Activated T-cell treated with anti-CD3 and anti-CD28 coated beads, Interleukin-2, amount 50 U/mL, for 72 hours (primary cell): ENCODE measurements around the gene NR2F1. TPM values are rescaled to one million over a fixed set of nuclear protein-coding genes. Genes with fewer than 3 reads are reported as not detected.

Source experiments
- ATAC-seq, 2 donors: fragments of 150-1000 bp; cut with Tn5 transposase; replicated peaks in 1 of 2; 2 replicates each; pipeline ENCODE4 v1.10.0; 2021; ENCODE audit warnings: moderate library complexity in 2 of 2, mild to moderate bottlenecking in 1 of 2
- DNase-seq, 2 donors: peaks; one replicate each; pipeline ENCODE4 v3.0.0; 2021 to 2022; ENCODE audit warnings: mixed read lengths in 1 of 2
- H3K27ac Mint-ChIP-seq: one replicate; pipeline ENCODE4 v1.8.0; 2022; ENCODE audit warnings: mild to moderate bottlenecking, moderate library complexity, mixed read lengths
- H3K27me3 Mint-ChIP-seq: one replicate; pipeline ENCODE4 v1.8.0; 2022; ENCODE audit warnings: low read depth, mixed read lengths
- H3K36me3 Mint-ChIP-seq, 2 donors: one replicate each; pipeline ENCODE4 v1.8.0; 2022; ENCODE audit warnings: mixed read lengths in 2 of 2, mild to moderate bottlenecking in 1 of 2; ENCODE audit not compliant: insufficient read depth in 2 of 2
- H3K4me1 Mint-ChIP-seq: one replicate; pipeline ENCODE4 v1.8.0; 2022; ENCODE audit warnings: low read depth, mixed read lengths
- H3K4me3 Mint-ChIP-seq, 2 donors: one replicate each; pipeline ENCODE4 v1.8.0; 2022; ENCODE audit warnings: mild to moderate bottlenecking in 2 of 2, mixed read lengths in 2 of 2, moderate library complexity in 2 of 2
- H3K9me3 Mint-ChIP-seq, 2 donors: one replicate each; pipeline ENCODE4 v1.8.0; 2022; ENCODE audit warnings: mixed read lengths in 2 of 2
- total RNA-seq, 2 donors: library from RNA; stranded (reverse); gene quantifications; one replicate each; pipeline ENCODE4 v1.2.3, GENCODE V29; 2022

Gene NR2F1
- total RNA-seq, 2 donors from 2014 or later, result not detected

- H3K4me1 Mint-ChIP-seq, result peaks cover 19% of the 10 kb centered on the region
- H3K9me3 Mint-ChIP-seq, result no peaks in the 10 kb centered on the region
- H3K27ac Mint-ChIP-seq, result no peak overlapping the region
- peaks cover 2 to 4% of the 10 kb centered on the region in 2 donors for H3K36me3 Mint-ChIP-seq
- no peak overlapping the region for H3K4me3 Mint-ChIP-seq
- ATAC-seq (no peak), DNase-seq (no peak)
- H3K27me3 Mint-ChIP-seq, result peaks cover 41% of the 10 kb centered on the region
Measured at GRCh38 chr5:93582167-93582462, 907 bp upstream of the NR2F1 start.

GRCh38 chr5:93583439-93583767 lies 381 bp downstream of the NR2F1 start:
- ATAC-seq (no peak), DNase-seq (no peak)
- Mint-ChIP-seq H3K4me3 (no peak overlapping the region), H3K9me3 (no peaks in the 10 kb centered on the region), H3K27me3 (peaks cover 39% of the 10 kb centered on the region), H3K36me3 (peaks cover 4% of the 10 kb centered on the region in 2 donors), H3K4me1 (peaks cover 28% of the 10 kb centered on the region), H3K27ac (peak overlapping the region; percentile 79)

- H3K36me3 Mint-ChIP-seq, result peaks cover 4 to 8% of the 10 kb centered on the region in 2 donors
- peaks cover 33% of the 10 kb centered on the region for H3K4me1 Mint-ChIP-seq
- peak overlapping the region; percentile 37 to 55 for H3K4me3 Mint-ChIP-seq
- peaks cover 0 to 1% of the 10 kb centered on the region in 2 donors for H3K9me3 Mint-ChIP-seq
- peaks cover 41% of the 10 kb centered on the region for H3K27me3 Mint-ChIP-seq
- ATAC-seq, result peak; percentile 38 to 51
- peak overlapping the region; percentile 79 for H3K27ac Mint-ChIP-seq
- no peak for DNase-seq
Measured at GRCh38 chr5:93583768-93584595, 960 bp downstream of the NR2F1 start.

GRCh38 chr5:93584596-93585040 lies 1.6 kb downstream of the NR2F1 start:
- ATAC-seq (no peak), DNase-seq (no peak)
- peaks cover 33% of the 10 kb centered on the region for H3K4me1 Mint-ChIP-seq
- peaks cover 4 to 9% of the 10 kb centered on the region in 2 donors for H3K36me3 Mint-ChIP-seq
- no peak overlapping the region for H3K27ac Mint-ChIP-seq
- H3K9me3 Mint-ChIP-seq, result peaks cover 0 to 1% of the 10 kb centered on the region in 2 donors
- H3K27me3 Mint-ChIP-seq, result peaks cover 47% of the 10 kb centered on the region
- peak overlapping the region; percentile 37 to 55 for H3K4me3 Mint-ChIP-seq

- Mint-ChIP-seq H3K4me1 (peaks cover 32% of the 10 kb centered on the region), H3K9me3 (peaks cover 0 to 1% of the 10 kb centered on the region in 2 donors), H3K27me3 (peaks cover 52% of the 10 kb centered on the region), H3K36me3 (peaks cover 4 to 9% of the 10 kb centered on the region in 2 donors), H3K27ac (no peak overlapping the region), H3K4me3 (peak overlapping the region; percentile 77 to 89)
- no peak for DNase-seq
- no peak for ATAC-seq
Measured at GRCh38 chr5:93585041-93585766, 2.2 kb downstream of the NR2F1 start.

- no peak for DNase-seq
Measured at GRCh38 chr5:93585767-93586385, 2.9 kb downstream of the NR2F1 start.

GRCh38 chr5:93586736-93587596 lies 3.9 kb downstream of the NR2F1 start:
- peaks cover 0 to 1% of the 10 kb centered on the region in 2 donors for H3K9me3 Mint-ChIP-seq
- no peak overlapping the region for H3K27ac Mint-ChIP-seq
- H3K4me1 Mint-ChIP-seq, result peaks cover 25% of the 10 kb centered on the region
- ATAC-seq (no peak), DNase-seq (no peak)
- peaks cover 58% of the 10 kb centered on the region for H3K27me3 Mint-ChIP-seq
- peaks cover 4 to 7% of the 10 kb centered on the region in 2 donors for H3K36me3 Mint-ChIP-seq
- H3K4me3 Mint-ChIP-seq, result peak overlapping the region; percentile 59 to 76

More at GRCh38 chr5:93585767-93586385, 2.9 kb downstream of the NR2F1 start:
- H3K36me3 Mint-ChIP-seq, result peaks cover 4 to 7% of the 10 kb centered on the region in 2 donors
- H3K4me3 Mint-ChIP-seq, result peak overlapping the region; percentile 77 to 89
- H3K27ac Mint-ChIP-seq, result no peak overlapping the region
- ATAC-seq, result no peak
- H3K27me3 Mint-ChIP-seq, result peaks cover 51% of the 10 kb centered on the region
- peaks cover 26% of the 10 kb centered on the region for H3K4me1 Mint-ChIP-seq
- H3K9me3 Mint-ChIP-seq, result peaks cover 0 to 1% of the 10 kb centered on the region in 2 donors

- no peak for DNase-seq
Measured at GRCh38 chr5:93587597-93588351, 4.8 kb downstream of the NR2F1 start.

GRCh38 chr5:93588352-93589151 lies 5.5 kb downstream of the NR2F1 start:
- peaks cover 33% of the 10 kb centered on the region for H3K4me1 Mint-ChIP-seq

More at GRCh38 chr5:93587597-93588351, 4.8 kb downstream of the NR2F1 start:
- ATAC-seq, result no peak
- H3K4me3 Mint-ChIP-seq, result peak overlapping the region; percentile 59 to 76
- H3K4me1 Mint-ChIP-seq, result peaks cover 25% of the 10 kb centered on the region
- H3K27me3 Mint-ChIP-seq, result peaks cover 66% of the 10 kb centered on the region
- H3K36me3 Mint-ChIP-seq, result peaks cover 4 to 7% of the 10 kb centered on the region in 2 donors
- H3K27ac Mint-ChIP-seq, result peak overlapping the region; percentile 74
- H3K9me3 Mint-ChIP-seq, result peaks cover 0 to 1% of the 10 kb centered on the region in 2 donors

GRCh38 chr5:93589152-93589828 lies 6.3 kb downstream of the NR2F1 start:
- Mint-ChIP-seq H3K9me3 (peaks cover 0 to 1% of the 10 kb centered on the region in 2 donors), H3K27ac (no peak overlapping the region), H3K4me3 (peak overlapping the region; percentile 24 to 74), H3K27me3 (peaks cover 81% of the 10 kb centered on the region), H3K4me1 (peaks cover 34% of the 10 kb centered on the region), H3K36me3 (peaks cover 4 to 7% of the 10 kb centered on the region in 2 donors)
- no peak for ATAC-seq
- DNase-seq, result no peak

More at GRCh38 chr5:93588352-93589151, 5.5 kb downstream of the NR2F1 start:
- ATAC-seq (peak in 1 of 2 donors; percentile 18), DNase-seq (no peak)
- Mint-ChIP-seq H3K27ac (no peak overlapping the region), H3K27me3 (peaks cover 74% of the 10 kb centered on the region), H3K36me3 (peaks cover 4 to 7% of the 10 kb centered on the region in 2 donors), H3K4me3 (peak overlapping the region; percentile 74 to 76), H3K9me3 (peaks cover 0 to 1% of the 10 kb centered on the region in 2 donors)

- Mint-ChIP-seq H3K27me3 (peaks cover 86% of the 10 kb centered on the region), H3K4me3 (no peak overlapping the region), H3K36me3 (peaks cover 7 to 8% of the 10 kb centered on the region in 2 donors), H3K4me1 (peaks cover 34% of the 10 kb centered on the region), H3K27ac (no peak overlapping the region), H3K9me3 (peaks cover 0 to 1% of the 10 kb centered on the region in 2 donors)
- ATAC-seq (no peak), DNase-seq (no peak)
Measured at GRCh38 chr5:93589829-93590215, 6.8 kb downstream of the NR2F1 start.
